H1 (cell line): ENCODE data around the gene ADTRP. TPM values are rescaled to one million over a fixed set of nuclear protein-coding genes. Genes with fewer than 3 reads are reported as not detected.

ENCODE experiments used
- CTCF ChIA-PET: fragments of 300-600 bp; sonication (Branson Sonifier 250); formaldehyde crosslinking; loops from one replicate; lab custom pipeline; 2021; ENCODE audit not compliant: partially characterized antibody; lab: Charles Lee
- POLR2A ChIA-PET: fragments of 300-600 bp; sonication (Branson Sonifier 250); formaldehyde crosslinking; loops from one replicate; lab custom pipeline; 2021; ENCODE audit warnings: inconsistent platforms; ENCODE audit not compliant: partially characterized antibody; lab: Charles Lee
- DNase-seq, 2 experiments: peaks; one replicate each; pipeline versions ENCODE4 v3.0.0 to v3.0.0-alpha.2; 2010 to 2022; ENCODE audit warnings: low spot score in 2 of 2, low read depth in 1 of 2, mixed read lengths in 1 of 2
- FAIRE-seq: peaks from 2 replicates; lab custom pipeline; 2011; peaks lifted over from hg19 to GRCh38; lab: Jason Lieb, UNC
- H2AFZ ChIP-seq: 2 replicates; pipeline ENCODE4 v1.8.1; 2012; ENCODE audit warnings: low read length, inconsistent platforms
- H2AK5ac ChIP-seq: 2 replicates; pipeline ENCODE4 v1.6.1; 2013; ENCODE audit warnings: low read depth, low read length
- H2BK120ac ChIP-seq: replicated peaks from 2 replicates; pipeline ENCODE3; 2013; ENCODE audit warnings: low read depth, low read length, inconsistent platforms
- H2BK12ac ChIP-seq: 2 replicates; pipeline ENCODE4 v1.6.1; 2013; ENCODE audit warnings: low read depth, low read length
- H2BK15ac ChIP-seq: 2 replicates; pipeline ENCODE4 v1.6.1; 2013; ENCODE audit warnings: low read length
- H2BK20ac ChIP-seq: 2 replicates; pipeline ENCODE4 v1.6.1; 2013; ENCODE audit warnings: low read length
- H2BK5ac ChIP-seq: 2 replicates; pipeline ENCODE4 v1.6.1; 2013; ENCODE audit warnings: low read depth, low read length
- H3K14ac ChIP-seq: 2 replicates; pipeline ENCODE4 v1.6.1; 2013; ENCODE audit warnings: inconsistent platforms; ENCODE audit not compliant: insufficient read length
- H3K18ac ChIP-seq: 2 replicates; pipeline ENCODE4 v1.6.1; 2013; ENCODE audit warnings: low read length; ENCODE audit errors: extremely low read depth
- H3K23ac ChIP-seq: 2 replicates; pipeline ENCODE4 v1.6.1; 2013; ENCODE audit warnings: inconsistent platforms; ENCODE audit not compliant: insufficient read length
- H3K23me2 ChIP-seq: 2 replicates; pipeline ENCODE4 v1.6.1; 2013; ENCODE audit warnings: low read depth, low read length
- H3K27ac ChIP-seq: 2 replicates; pipeline ENCODE4 v1.6.1; 2011; ENCODE audit warnings: low read depth, low read length, inconsistent platforms
- H3K27me3 ChIP-seq, 4 experiments: replicated peaks in 1 of 4; 1 replicate in 1 of 4; 2 replicates in 3 of 4; pipeline versions ENCODE4 v1.6.1 to v1.8.1; 2011 to 2013; ENCODE audit warnings: low read length in 3 of 4, mild to moderate bottlenecking in 3 of 4, inconsistent platforms in 2 of 4, mixed read lengths in 2 of 4, moderate library complexity in 1 of 4; ENCODE audit not compliant: control insufficient read depth in 3 of 4, insufficient read depth in 3 of 4; ENCODE audit errors: extremely low read depth in 1 of 4
- H3K36me3 ChIP-seq, 4 experiments: 2 replicates each; pipeline versions ENCODE4 v1.6.1 to v1.8.1; 2011 to 2013; ENCODE audit warnings: mild to moderate bottlenecking in 4 of 4, low read length in 3 of 4, moderate library complexity in 2 of 4, control low read depth in 1 of 4, inconsistent platforms in 1 of 4; ENCODE audit not compliant: insufficient read depth in 4 of 4, control insufficient read depth in 2 of 4
- H3K4ac ChIP-seq: replicated peaks from 2 replicates; pipeline ENCODE3; 2013; ENCODE audit warnings: low read length, low read depth, mixed read lengths, inconsistent platforms; ENCODE audit not compliant: insufficient read length
- H3K4me1 ChIP-seq, 4 experiments: replicated peaks in 1 of 4; 1 replicate in 1 of 4; 2 replicates in 3 of 4; pipeline versions ENCODE4 v1.6.1 to v1.8.1; 2011 to 2013; ENCODE audit warnings: low read length in 3 of 4, inconsistent platforms in 2 of 4, mixed read lengths in 1 of 4; ENCODE audit not compliant: insufficient read depth in 4 of 4, control insufficient read depth in 3 of 4
- H3K4me2 ChIP-seq, 2 experiments: 2 replicates each; pipeline versions ENCODE4 v1.6.1 to v1.8.1; 2011 to 2013; ENCODE audit warnings: low read depth in 2 of 2, low read length in 2 of 2, control low read depth in 1 of 2, inconsistent platforms in 1 of 2, mild to moderate bottlenecking in 1 of 2; ENCODE audit not compliant: insufficient read depth in 1 of 2
- H3K4me3 ChIP-seq, 4 experiments: fragments of 200-600, 300-600 bp in 1 of 4; sonication (generic), shearing (Covaris generic), sonication (Bioruptor Twin) in 1 of 4; 2 replicates each; pipeline versions ENCODE4 v1.5.1 to v1.8.1; 2011 to 2016; ENCODE audit warnings: low read length in 4 of 4, low read depth in 3 of 4, control low read depth in 2 of 4, inconsistent platforms in 2 of 4, mild to moderate bottlenecking in 2 of 4, mixed read lengths in 1 of 4, moderate library complexity in 1 of 4; ENCODE audit not compliant: insufficient read depth in 2 of 4; ENCODE audit errors: extremely low read depth in 1 of 4
- H3K56ac ChIP-seq: replicated peaks from 2 replicates; pipeline ENCODE3; 2013; ENCODE audit warnings: low read depth, mild to moderate bottlenecking, mixed read lengths, low read length, inconsistent platforms; ENCODE audit not compliant: insufficient read length
- H3K79me1 ChIP-seq: 2 replicates; pipeline ENCODE4 v1.6.1; 2013; ENCODE audit warnings: low read depth, low read length, control low read depth
- H3K79me2 ChIP-seq, 2 experiments: 2 replicates each; pipeline versions ENCODE4 v1.6.1 to v1.8.1; 2012 to 2013; ENCODE audit warnings: low read length in 2 of 2, mild to moderate bottlenecking in 2 of 2, inconsistent platforms in 1 of 2; ENCODE audit not compliant: insufficient read depth in 2 of 2, control insufficient read depth in 1 of 2
- H3K9ac ChIP-seq, 4 experiments: replicated peaks in 1 of 4; 1 replicate in 1 of 4; 2 replicates in 3 of 4; pipeline versions ENCODE4 v1.6.1 to v1.8.1; 2011 to 2013; ENCODE audit warnings: low read depth in 3 of 4, low read length in 3 of 4, control low read depth in 2 of 4, mild to moderate bottlenecking in 2 of 4, moderate library complexity in 2 of 4, inconsistent platforms in 1 of 4; ENCODE audit errors: extremely low read depth in 1 of 4
- H3K9me3 ChIP-seq, 2 experiments: 2 replicates each; pipeline versions ENCODE4 v1.6.1 to v1.8.1; 2012 to 2013; ENCODE audit warnings: mild to moderate bottlenecking in 2 of 2, moderate library complexity in 2 of 2, control low read depth in 1 of 2, inconsistent platforms in 1 of 2, low read depth in 1 of 2, low read length in 1 of 2, mixed read lengths in 1 of 2; ENCODE audit not compliant: insufficient read depth in 2 of 2
- H4K20me1 ChIP-seq, 2 experiments: replicated peaks in 1 of 2; 2 replicates each; pipeline versions ENCODE3 to v1.8.1; 2011 to 2013; ENCODE audit warnings: inconsistent platforms in 2 of 2, low read length in 2 of 2, mild to moderate bottlenecking in 1 of 2; ENCODE audit not compliant: insufficient read depth in 2 of 2, control insufficient read depth in 1 of 2
- H4K5ac ChIP-seq: 2 replicates; pipeline ENCODE4 v1.6.1; 2013; ENCODE audit warnings: low read length, low read depth, mixed read lengths, inconsistent platforms; ENCODE audit not compliant: insufficient read length
- H4K8ac ChIP-seq: 2 replicates; pipeline ENCODE4 v1.8.0; 2013; ENCODE audit warnings: mild to moderate bottlenecking, moderate library complexity, low read length, inconsistent platforms; ENCODE audit not compliant: insufficient read depth; ENCODE audit errors: extremely low read depth
- H4K91ac ChIP-seq: replicated peaks from 2 replicates; pipeline ENCODE3; 2013; ENCODE audit warnings: low read length, mixed read lengths, inconsistent platforms; ENCODE audit not compliant: insufficient read length
- CBX5 ChIP-seq: fragments of 300-800, 300-1000 bp; sonication (generic); IDR thresholded peaks from 2 replicates; pipeline ENCODE4 v1.7.1; 2016; ENCODE audit warnings: antibody characterized with exemption, low read length, low read depth
- EP300 ChIP-seq, 2 experiments: IDR thresholded peaks; 1 replicate in 1 of 2; 2 replicates in 1 of 2; pipeline ENCODE4 v1.6.1; 2011 to 2012; ENCODE audit warnings: low read depth in 2 of 2, low read length in 2 of 2, mild to moderate bottlenecking in 2 of 2, borderline replicate concordance in 1 of 2, inconsistent platforms in 1 of 2, moderate library complexity in 1 of 2
- RBBP5 ChIP-seq: IDR thresholded peaks from 2 replicates; pipeline ENCODE4 v1.7.1; 2012; ENCODE audit warnings: low read depth, mild to moderate bottlenecking, inconsistent platforms, low read length, moderate library complexity, borderline replicate concordance
- SIN3A ChIP-seq, 2 experiments: IDR thresholded peaks in 1 of 2; conservative IDR thresholded peaks in 1 of 2; 2 replicates each; pipeline ENCODE4 v1.6.1; 2011 to 2012; ENCODE audit warnings: low read length in 2 of 2, improper control_type of control experiment in 1 of 2, low read depth in 1 of 2, mild to moderate bottlenecking in 1 of 2
- WGBS, 2 experiments: shearing (Covaris generic) in 1 of 2; methylation state at CpG; one replicate each; pipeline versions ENCODE4 v1.1.6 to v1.1.7; 2013 to 2015; ENCODE audit warnings: low lambda C conversion rate in 2 of 2, mixed read lengths in 2 of 2, inconsistent platforms in 1 of 2, low coverage in 1 of 2, missing lambda C conversion rate in 1 of 2; ENCODE audit not compliant: insufficient replicate concordance in 2 of 2, insufficient coverage in 1 of 2, insufficient read length in 1 of 2; ENCODE audit errors: extremely low coverage in 1 of 2, missing lambda C conversion rate in 1 of 2; 5-methylcytosine and 5-hydroxymethylcytosine counted together
- polyA plus RNA-seq, 7 experiments: library from polyadenylated mRNA; depleted of rRNA in 3 of 7; stranded (reverse) in 5 of 7; unstranded in 2 of 7; fragments of >200 nt in 5 of 7; fragments of 200-250 nt in 2 of 7; gene quantifications; 1 replicate in 5 of 7; 2 replicates in 1 of 7; 4 replicates in 1 of 7; pipeline versions ENCODE4 v1.2.1 to v1.2.3, GENCODE V29; 2011 to 2013; ENCODE audit warnings: missing spikeins in 2 of 7, mixed read lengths in 2 of 7
- total RNA-seq: library from RNA; stranded (reverse); fragmentation: NEBNext Ultra II Directional; extraction: Animal tissue kit (Norgen Biotek cat#: 25700); gene quantifications from 2 replicates; pipeline ENCODE4 v1.2.1, GENCODE V29; 2021
- TF ChIP-seq, protein P1 (sequence below): IDR thresholded peaks from 2 replicates; pipeline ENCODE4 v1.6.1; 2012; ENCODE audit warnings: inconsistent platforms
- TF ChIP-seq, protein P2 (sequence below): IDR thresholded peaks from 2 replicates; pipeline ENCODE4 v1.6.1; 2012; ENCODE audit warnings: inconsistent platforms

Gene ADTRP
- total and polyA plus RNA-seq, 2 of the 8 experiments (the other 6 are each of a cell fraction or from before 2014, with no cell fraction given): 0.08 to 0.45 TPM

DNA sequence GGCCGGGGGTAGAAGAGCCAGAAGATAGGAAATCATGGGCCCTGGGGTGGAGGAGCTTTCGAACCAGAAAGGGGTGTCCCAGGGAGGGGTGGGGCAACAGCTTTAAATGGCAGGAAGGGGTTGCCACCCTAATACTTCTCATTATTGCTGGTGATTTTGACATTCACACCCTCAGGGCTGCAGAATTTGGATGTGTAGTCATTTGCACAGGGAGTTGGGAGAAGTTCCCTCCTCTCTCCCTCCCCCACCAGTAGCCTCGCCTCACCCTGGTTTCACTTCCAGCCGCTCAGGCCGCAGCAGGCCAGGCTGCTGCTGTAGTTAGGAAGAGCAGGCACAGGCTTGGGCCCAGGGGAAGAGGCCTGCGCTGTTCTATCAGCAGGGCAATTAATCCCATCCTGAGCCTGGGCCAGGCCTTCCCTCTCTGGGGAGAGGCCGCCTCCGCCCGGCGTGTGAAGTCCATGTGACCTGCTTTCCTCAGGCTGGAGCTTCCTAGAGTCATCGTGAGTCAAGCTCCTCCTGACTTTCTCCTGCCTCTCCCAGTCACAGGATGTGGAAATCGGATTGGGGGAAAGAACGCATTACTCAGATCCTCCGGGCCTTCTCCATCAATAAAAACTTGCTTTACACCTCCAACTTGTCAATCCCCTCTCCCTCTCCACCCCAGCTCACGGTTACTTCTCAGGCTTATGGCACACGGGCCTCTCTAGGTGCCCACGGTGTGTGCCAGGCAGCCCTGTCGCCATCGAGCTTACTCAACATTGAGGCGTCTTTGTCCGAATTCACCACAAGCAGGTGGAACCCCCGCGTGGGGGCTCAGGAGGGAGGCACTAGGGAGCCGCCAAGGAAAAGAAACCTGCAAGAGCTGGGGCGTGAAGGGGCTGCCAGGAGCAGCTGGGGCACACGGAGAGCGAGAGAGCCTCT is 7.8 kb downstream of the ADTRP start:
- Histone ChIP-seq H2AK5ac (no peak overlapping the region; the same call in 1 of the 2 replicates), H3K9ac (no peak overlapping the region), H4K5ac (no peak overlapping the region), H3K79me1 (no peaks in the 10 kb centered on the region), H3K4me2 (0 out of 4 replicates have a peak overlapping the region, but pooled peaks of 1 of the 2 experiments have one; percentile 17), H3K18ac (peak overlapping the region; percentile 89), H3K4ac (no peak overlapping the region), H3K23me2 (no peaks in the 10 kb centered on the region), H3K27ac (no peak overlapping the region), H3K9me3 (no peaks in the 10 kb centered on the region), H2BK20ac (peak overlapping the region; percentile 76; the same call in 1 of the 2 replicates), H4K20me1 (no peaks in the 10 kb centered on the region), H3K23ac (no peak overlapping the region), H2AFZ (peak overlapping the region; percentile 74), H4K8ac (no peak overlapping the region), H3K56ac (no peak overlapping the region), H2BK12ac (peak overlapping the region; percentile 89), H4K91ac (peak overlapping the region; percentile 51), H3K27me3 (no peaks in the 10 kb centered on the region), H2BK5ac (peak overlapping the region; percentile 63; the same call in 1 of the 2 replicates), H3K14ac (no peak overlapping the region), H3K4me1 (peaks cover 0 to 8% (median 7%) of the 10 kb centered on the region in 4 experiments), H3K79me2 (no peaks in the 10 kb centered on the region), H3K36me3 (no peaks in the 10 kb centered on the region), H2BK15ac (peak overlapping the region; percentile 53; the same call in 1 of the 2 replicates), H3K4me3 (no peak overlapping the region), H2BK120ac (peak overlapping the region; percentile 25)
- 87% methylated on average over 22 of the region's 27 CpGs; no CpG with 5 or more reads in 1 of the 2 experiments for WGBS, 2 experiments
- CTCF ChIA-PET: interaction anchor here (0.6 to 2.3 kb wide), 8 partner anchors 9 to 115 kb away, joined by 3 to 9 read pairs (median 4); no protein-coding TSS in a partner anchor
- 0 out of 2 replicates have a peak, but pooled peaks have one; percentile 47 for TF ChIP-seq RBBP5
- TF ChIP-seq, protein P1, sequence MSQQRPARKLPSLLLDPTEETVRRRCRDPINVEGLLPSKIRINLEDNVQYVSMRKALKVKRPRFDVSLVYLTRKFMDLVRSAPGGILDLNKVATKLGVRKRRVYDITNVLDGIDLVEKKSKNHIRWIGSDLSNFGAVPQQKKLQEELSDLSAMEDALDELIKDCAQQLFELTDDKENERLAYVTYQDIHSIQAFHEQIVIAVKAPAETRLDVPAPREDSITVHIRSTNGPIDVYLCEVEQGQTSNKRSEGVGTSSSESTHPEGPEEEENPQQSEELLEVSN: peak; percentile 60; the same call in 1 of the 2 replicates
- TF ChIP-seq, protein P2, sequence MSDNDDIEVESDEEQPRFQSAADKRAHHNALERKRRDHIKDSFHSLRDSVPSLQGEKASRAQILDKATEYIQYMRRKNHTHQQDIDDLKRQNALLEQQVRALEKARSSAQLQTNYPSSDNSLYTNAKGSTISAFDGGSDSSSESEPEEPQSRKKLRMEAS: peak; percentile 56
- TF ChIP-seq EP300 (IDR thresholded peaks at IDR 0.05; ENCODE audit: borderline replicate concordance in 1 of 2, low read depth in 2 of 2, low read length in 2 of 2): no peak
- TF ChIP-seq SIN3A (conservative IDR thresholded peaks at IDR 0.05 in 1 of 2, IDR thresholded peaks at IDR 0.05 in 1 of 2; ENCODE audit: low read depth in 1 of 2, low read length in 2 of 2): no peak
- TF ChIP-seq CBX5: no peak
- POLR2A ChIA-PET: no interaction called here
- peak in 1 of 2 experiments; percentile 48 for DNase-seq
- FAIRE-seq: no peak
